Activated CD8-positive, alpha-beta memory T cell treated with anti-CD3 and anti-CD28 coated beads for 48 hours (primary cell): ENCODE data around the gene CLCN3.
"Not testable (repeated sequence)": the region's sequence is repeated elsewhere in the genome, so short reads cannot be mapped to it uniquely, and the experiment has no call there.

Experiments
- DNase-seq, 3 experiments: peaks; one replicate each; pipeline ENCODE4 v3.0.0-alpha.2; 2020; ENCODE audit warnings: low read depth in 2 of 3, low spot score in 2 of 3

CLCN3 gene

DNA sequence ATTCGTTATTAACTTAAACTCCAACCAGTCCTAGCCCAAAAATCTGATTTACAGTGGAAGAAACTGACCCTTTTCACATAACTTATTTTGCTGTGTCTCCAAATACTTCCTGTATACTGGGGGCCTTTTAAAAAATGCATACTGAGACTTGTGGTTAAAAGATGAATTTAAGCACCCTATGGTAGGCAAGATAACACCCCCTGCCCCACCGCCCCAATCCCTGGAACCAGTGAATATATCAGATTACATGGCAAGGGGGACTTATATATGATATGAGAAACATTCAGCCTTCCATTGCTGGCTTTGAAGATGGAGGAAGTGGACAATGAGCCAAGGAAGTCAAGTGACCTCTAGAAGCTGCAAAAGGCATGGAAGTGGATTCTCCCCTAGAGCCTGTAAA is 3.1 kb upstream of the CLCN3 start:
- no peak for DNase-seq

DNA sequence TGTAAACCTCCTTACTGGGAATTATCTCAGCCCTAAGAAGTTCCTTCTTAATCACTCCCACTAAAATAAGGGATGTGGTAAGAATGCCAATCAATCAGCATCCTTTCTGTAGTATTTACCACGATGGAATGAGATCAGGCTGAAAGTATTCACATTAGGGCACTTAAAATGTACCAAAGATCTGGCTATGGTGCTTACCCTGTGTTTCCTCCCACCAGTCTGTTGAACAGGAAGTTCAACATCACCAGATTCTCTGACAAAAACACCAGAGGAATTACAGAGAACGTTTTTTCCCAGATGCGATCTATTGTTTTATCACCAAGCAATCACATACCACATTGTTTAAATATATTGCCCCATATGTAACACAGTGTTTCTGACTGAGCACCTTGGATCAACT is 2.1 kb upstream of the CLCN3 start:
- DNase-seq = no peak

DNA sequence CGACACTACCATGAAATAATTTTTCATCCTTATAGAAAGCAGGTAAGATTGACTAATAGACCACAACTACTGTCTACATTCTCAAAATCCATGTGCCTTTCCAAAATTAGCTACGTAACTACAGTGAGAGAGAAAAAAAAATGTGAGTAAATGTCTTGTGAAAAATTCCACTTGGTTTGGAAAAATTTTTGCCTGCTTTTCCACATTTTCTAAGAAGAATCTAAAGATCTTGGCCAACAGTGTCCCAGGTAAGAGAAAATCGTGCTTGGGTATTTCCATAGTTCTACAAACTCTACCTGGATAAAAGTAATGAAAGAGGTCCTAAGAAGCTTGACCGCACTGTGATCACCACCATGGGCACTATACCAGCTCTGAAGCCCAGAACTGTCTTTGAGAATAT is 1.4 kb upstream of the CLCN3 start:
- no peak for DNase-seq

- DNase-seq = peak in 1 of 3 experiments; percentile 14
Measured at GRCh38 chr4:169619518-169619957, 840 bp upstream of the CLCN3 start.

GRCh38 chr4:169620880-169621248 is 486 bp downstream of the CLCN3 start:
- no peak for DNase-seq

GRCh38 chr4:169621731-169622492 is 1.5 kb downstream of the CLCN3 start:
- no peak for DNase-seq

DNA sequence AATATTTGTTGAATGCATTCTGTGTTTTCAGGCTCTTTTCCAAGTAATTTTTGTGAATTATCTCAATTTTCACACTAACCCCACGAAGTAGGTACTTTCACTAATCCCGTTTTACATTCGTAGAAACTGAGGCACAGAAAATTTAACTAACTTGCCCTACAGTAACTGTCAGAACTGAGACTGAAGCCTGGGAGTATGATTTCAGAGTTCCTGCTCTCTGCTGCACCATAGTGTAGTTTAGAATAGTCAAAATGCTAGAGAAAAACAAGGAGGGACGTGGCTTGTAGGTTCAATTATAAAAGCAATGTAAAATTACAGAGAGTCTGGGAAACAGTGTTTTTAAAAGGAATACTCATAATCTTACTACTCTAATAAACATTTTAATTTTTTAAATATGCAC is 2.2 kb downstream of the CLCN3 start:
- DNase-seq = no peak

GRCh38 chr4:169624012-169624411 is 3.6 kb downstream of the CLCN3 start:
- not testable (repeated sequence) for DNase-seq

DNA sequence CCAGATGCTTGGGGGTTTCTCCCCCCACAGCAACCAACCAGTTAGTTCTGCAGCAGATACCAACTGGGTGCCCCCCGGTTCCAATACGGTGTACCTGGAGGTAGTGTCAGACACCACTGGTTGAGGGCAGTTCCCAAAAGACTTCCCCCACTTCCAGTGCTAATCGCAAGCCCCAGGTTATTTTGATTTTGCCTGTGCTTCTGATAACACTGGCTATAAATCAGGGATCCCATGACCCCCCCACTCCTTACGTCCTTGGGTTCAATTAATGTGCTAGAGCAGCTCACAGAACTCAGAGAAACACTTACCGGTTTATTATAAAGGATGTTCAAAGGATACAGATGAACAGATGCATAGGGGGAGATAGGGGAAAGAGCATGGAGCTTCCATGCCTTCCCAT is 5.5 kb downstream of the CLCN3 start:
- no peak for DNase-seq

DNA sequence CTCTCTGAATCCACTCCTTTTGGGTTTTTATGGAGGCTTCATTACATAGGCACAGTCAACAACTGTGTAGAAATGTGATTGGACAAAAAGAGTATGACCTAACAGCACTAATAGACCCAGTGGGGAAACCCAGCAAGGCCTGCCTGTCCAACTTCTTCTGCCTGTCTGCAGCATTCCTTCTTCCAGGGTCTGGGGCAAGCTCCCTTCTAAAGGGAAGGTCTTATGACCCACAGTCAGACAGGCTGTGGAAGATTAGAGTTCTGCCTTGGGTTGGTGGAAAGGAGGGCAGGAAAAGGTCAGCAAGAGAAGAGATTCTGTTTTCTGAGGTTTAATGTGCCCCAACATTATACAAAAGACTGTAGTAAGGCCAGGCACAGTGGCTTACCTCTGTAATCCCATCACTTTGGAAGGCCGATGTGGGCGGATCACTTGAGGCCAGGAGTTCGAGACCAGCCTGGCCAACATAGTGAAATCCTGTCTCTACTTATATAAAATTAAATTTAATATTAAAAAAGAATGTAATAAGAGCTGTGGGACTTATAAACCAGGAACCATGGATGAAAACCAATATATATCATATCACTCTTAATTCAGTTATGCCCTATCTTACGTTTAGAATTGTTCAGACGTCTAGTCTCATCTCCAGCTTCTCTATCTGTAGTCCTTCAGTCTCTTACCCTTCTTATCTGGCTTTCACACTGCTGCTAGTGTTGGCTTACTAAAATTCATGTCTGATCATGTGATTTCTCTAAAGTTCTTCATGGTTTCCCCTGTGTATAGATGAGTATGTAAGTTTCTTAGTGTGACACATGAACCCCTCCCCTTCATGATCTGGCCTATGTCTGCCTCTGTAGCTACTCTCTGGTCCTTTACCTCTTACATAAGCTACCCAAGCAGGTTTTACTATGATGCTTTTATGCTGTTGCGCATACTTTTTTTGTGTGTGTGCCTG is 6.2 kb downstream of the CLCN3 start:
- DNase-seq = no peak

- DNase-seq = no peak
Measured at GRCh38 chr4:169627307-169627706, 6.9 kb downstream of the CLCN3 start.

DNA sequence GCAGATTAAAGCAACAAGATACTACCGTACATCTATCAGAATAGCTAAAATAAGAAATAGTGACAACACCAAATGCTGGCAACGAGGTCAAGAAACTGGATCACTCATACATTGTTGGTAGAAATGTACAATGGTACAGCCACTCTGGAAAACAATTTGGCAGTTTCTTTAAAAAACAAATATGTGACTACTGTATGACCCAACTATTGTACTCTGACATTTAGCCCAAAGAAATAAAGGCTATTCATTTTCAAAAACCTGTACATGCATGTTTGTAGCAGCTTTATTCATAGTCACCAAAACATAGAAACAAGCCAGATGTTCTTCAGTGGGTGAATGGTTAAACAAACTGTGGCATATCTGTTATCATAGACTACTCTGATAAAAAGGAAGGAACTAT is 8.2 kb downstream of the CLCN3 start:
- DNase-seq = no peak

- no peak for DNase-seq
Measured at GRCh38 chr4:169630069-169630468, 9.7 kb downstream of the CLCN3 start.

GRCh38 chr4:169632896-169633295 is 12.5 kb downstream of the CLCN3 start:
- DNase-seq = no peak

- DNase-seq = no peak
Measured at GRCh38 chr4:169634975-169635374, 14.6 kb downstream of the CLCN3 start.

GRCh38 chr4:169640261-169640870 is 20.0 kb downstream of the CLCN3 start:
- no peak for DNase-seq

- DNase-seq = no peak
Measured at GRCh38 chr4:169644802-169645201, 24.4 kb downstream of the CLCN3 start.

- DNase-seq = no peak
Measured at GRCh38 chr4:169645627-169646026, 25.2 kb downstream of the CLCN3 start.

- no peak for DNase-seq
Measured at GRCh38 chr4:169649545-169650226, 29.3 kb downstream of the CLCN3 start.

DNA sequence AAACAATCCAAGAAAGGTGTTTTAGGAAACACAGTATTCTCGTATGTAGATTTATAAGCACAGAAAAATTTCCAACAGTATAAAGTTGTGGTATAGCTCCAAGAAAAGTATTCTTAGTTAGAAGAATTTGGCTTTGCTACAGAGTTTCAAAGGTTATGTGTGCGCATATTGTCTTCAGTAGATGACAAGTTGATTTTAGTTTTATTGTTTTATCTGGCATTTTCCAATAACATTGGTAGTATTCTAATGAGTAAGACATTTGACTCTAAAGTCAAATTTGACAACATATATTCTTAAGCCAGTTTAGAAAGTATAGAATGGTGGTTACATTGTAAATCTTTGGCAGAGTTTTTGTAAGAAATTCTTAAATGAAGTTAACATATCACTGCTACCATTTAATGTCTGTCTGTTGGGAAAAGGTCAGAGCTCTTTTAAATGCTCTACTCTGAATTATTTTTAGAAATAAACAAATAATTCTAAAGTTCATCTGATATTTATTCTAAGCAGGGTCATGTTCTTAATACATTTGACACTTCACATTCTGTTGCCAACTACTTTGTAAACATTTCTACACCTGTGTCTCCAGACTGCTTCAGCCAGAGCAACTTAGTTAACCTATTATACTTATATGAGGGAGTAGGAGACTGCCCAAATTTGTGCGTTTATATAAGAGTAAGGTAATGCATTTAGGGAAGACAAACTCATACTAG is 30.0 kb downstream of the CLCN3 start:
- DNase-seq = no peak

DNA sequence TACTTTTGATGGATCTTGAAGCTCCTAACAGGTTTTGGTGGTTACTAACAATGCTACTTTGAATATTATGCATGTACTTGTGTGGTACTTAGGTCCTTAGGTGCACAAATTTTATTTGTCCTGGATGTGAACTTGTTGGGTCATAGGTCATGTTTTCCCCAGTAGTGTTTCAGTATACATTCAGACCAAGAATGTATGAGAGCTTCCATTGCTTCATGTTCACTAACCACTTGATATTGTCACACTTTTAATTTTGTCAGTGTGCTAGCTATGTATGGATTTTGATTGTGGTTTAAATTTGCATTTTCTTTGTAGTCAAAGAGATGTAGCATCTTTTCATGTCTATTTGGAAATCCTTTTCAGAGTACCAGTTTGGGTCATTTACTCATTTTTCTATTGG is 32.2 kb downstream of the CLCN3 start:
- no peak for DNase-seq
